HepG2 (cell line): ENCODE results near the gene NDST1. TPM values are rescaled to one million over a fixed set of nuclear protein-coding genes. Genes with fewer than 3 reads are reported as not detected.

Experiments used
- FOXA3 ChIP-seq: IDR thresholded peaks from 2 replicates; pipeline ENCODE4 v1.6.1; 2016; ENCODE audit warnings: missing genetic modification reagents, missing compliant biosample characterization
- IKZF5 ChIP-seq: IDR thresholded peaks from 2 replicates; pipeline ENCODE4 v1.6.1; 2018; ENCODE audit warnings: missing genetic modification reagents, mild to moderate bottlenecking, missing compliant biosample characterization
- KAT8 ChIP-seq: IDR thresholded peaks from 2 replicates; pipeline ENCODE4 v1.6.1; 2016; ENCODE audit warnings: missing genetic modification reagents, missing compliant biosample characterization
- NKX3-1 ChIP-seq: sonication (generic); formaldehyde crosslinking; IDR thresholded peaks from 2 replicates; pipeline ENCODE4 v1.5.0; 2020; ENCODE audit warnings: missing genetic modification reagents
- PAXIP1 ChIP-seq: sonication (generic); formaldehyde crosslinking; conservative IDR thresholded peaks from 2 replicates; pipeline ENCODE4 v1.4.0; 2020; ENCODE audit warnings: mild to moderate bottlenecking, missing genetic modification reagents, moderate library complexity
- POGZ ChIP-seq: sonication (generic); formaldehyde crosslinking; IDR thresholded peaks from 2 replicates; pipeline ENCODE4 v1.4.0; 2020; ENCODE audit warnings: mild to moderate bottlenecking, missing genetic modification reagents
- RBM39 ChIP-seq: fragments of 200-400 bp; formaldehyde crosslinking; IDR thresholded peaks from one replicate; pipeline ENCODE4 v1.6.1; 2018; ENCODE audit warnings: antibody characterized with exemption, mild to moderate bottlenecking, low read depth, low read length; ENCODE audit not compliant: poor library complexity, severe bottlenecking
- RFX3 ChIP-seq: IDR thresholded peaks from 2 replicates; pipeline ENCODE4 v1.6.1; 2016; ENCODE audit warnings: missing biosample characterization, missing genetic modification reagents
- TBP ChIP-seq: sonication (generic); formaldehyde crosslinking; IDR thresholded peaks from 2 replicates; pipeline ENCODE4 v1.5.0; 2020; ENCODE audit warnings: missing genetic modification reagents
- XRCC5 ChIP-seq: fragments of 200-400 bp; formaldehyde crosslinking; optimal IDR thresholded peaks from 2 replicates; pipeline ENCODE3; 2017; ENCODE audit warnings: mild to moderate bottlenecking, low read length
- ZC3H13 ChIP-seq: sonication (generic); formaldehyde crosslinking; IDR thresholded peaks from 2 replicates; pipeline ENCODE4 v1.8.1; 2023; ENCODE audit warnings: mild to moderate bottlenecking, missing genetic modification reagents, moderate library complexity
- ZEB1 ChIP-seq: IDR thresholded peaks from 2 replicates; pipeline ENCODE4 v1.6.1; 2012; ENCODE audit warnings: mild to moderate bottlenecking, low read depth, inconsistent platforms; ENCODE audit not compliant: insufficient replicate concordance
- ZNF230 ChIP-seq: sonication (generic); formaldehyde crosslinking; IDR thresholded peaks from 2 replicates; pipeline ENCODE4 v1.4.0; 2020; ENCODE audit warnings: mild to moderate bottlenecking, missing genetic modification reagents
- ZNF263 ChIP-seq: sonication (generic); formaldehyde crosslinking; IDR thresholded peaks from 2 replicates; pipeline ENCODE4 v1.4.0; 2020; ENCODE audit warnings: missing genetic modification reagents
- ZNF460 ChIP-seq: sonication (generic); formaldehyde crosslinking; IDR thresholded peaks from 2 replicates; pipeline ENCODE4 v1.5.1; 2020; ENCODE audit warnings: missing genetic modification reagents, mild to moderate bottlenecking, borderline replicate concordance
- ZNF572 ChIP-seq: sonication (generic); formaldehyde crosslinking; IDR thresholded peaks from 2 replicates; pipeline ENCODE4 v1.5.1; 2020; ENCODE audit warnings: mild to moderate bottlenecking, missing genetic modification reagents
- ZNF740 ChIP-seq: sonication (generic); formaldehyde crosslinking; IDR thresholded peaks from 2 replicates; pipeline ENCODE4 v1.4.0; 2020; ENCODE audit warnings: missing genetic modification reagents
- polyA plus RNA-seq, 8 experiments: library from polyadenylated mRNA; depleted of rRNA in 3 of 8; stranded (reverse) in 7 of 8; unstranded in 1 of 8; fragments of >200 nt; fragmentation: Illumina TruSeq in 4 of 8; extraction: Trizol in 4 of 8; gene quantifications; 2 replicates each; pipeline versions ENCODE4 v1.2.1 to v1.2.3, GENCODE V29; 2011 to 2016; ENCODE audit warnings: low read depth in 4 of 8, missing spikeins in 1 of 8, mixed read lengths in 1 of 8; ENCODE audit not compliant: insufficient read depth in 1 of 8
- total RNA-seq, 5 experiments: library from RNA; depleted of rRNA; stranded (reverse); fragments of >200 nt; fragmentation: Illumina TruSeq; extraction: Trizol; gene quantifications; 2 replicates each; pipeline ENCODE4 v1.2.3, GENCODE V29; 2016; ENCODE audit warnings: low read depth in 1 of 5
- TF ChIP-seq, protein P1 (sequence below): sonication (generic); formaldehyde crosslinking; IDR thresholded peaks from 2 replicates; pipeline ENCODE4 v1.4.0; 2020; ENCODE audit warnings: missing genetic modification reagents

Gene NDST1
- total and polyA plus RNA-seq, 2 of the 13 experiments (the other 11 are each of a cell fraction or from before 2014, with no cell fraction given): 23.8 to 26.2 TPM

DNA sequence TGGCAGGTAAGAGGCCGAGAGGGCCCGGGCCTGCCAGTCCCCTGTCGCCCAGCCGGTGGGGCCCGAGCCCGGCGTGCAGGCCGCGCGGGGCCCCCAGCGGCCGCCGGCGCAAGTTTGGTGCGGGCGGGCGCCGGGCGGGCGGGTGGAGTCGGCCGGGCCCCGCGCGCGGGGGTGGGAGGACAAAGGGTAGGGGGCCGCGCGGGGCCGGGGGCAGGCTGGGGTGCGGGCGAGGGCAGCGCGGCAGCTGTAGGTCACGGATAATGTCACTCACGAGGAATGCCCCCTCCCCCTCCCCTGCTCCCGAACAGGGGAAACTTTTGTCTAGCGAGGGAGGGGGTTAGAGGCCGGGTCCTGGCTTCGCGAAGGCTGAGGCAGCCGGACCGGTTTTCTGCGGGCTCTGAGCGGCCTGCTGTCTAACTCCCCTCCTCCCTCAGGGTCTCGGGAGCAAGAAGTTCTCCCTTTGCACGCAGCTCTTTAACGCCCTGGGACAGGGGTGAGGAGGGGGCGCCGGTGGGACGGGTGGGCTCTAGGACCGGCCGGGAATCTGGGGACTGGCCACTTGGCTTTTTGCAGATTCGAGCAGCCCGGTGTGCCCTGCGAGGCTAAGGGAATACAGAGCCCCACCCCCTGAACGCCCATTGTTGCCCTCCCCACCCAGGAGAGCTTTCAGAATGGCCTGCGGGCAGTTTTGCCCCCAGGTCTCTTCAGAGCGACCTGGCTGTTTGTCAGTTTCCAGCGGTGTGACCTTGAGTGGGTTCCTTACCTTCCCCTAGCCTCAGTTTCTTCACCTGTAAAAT is 21.3 kb upstream of the NDST1 start (continued):
- TF ChIP-seq RBM39 (no peak), XRCC5 (peak; percentile 41), ZC3H13 (CRISPR knock-in tag) (0 out of 2 replicates have a peak, but pooled peaks have one; percentile 36), IKZF5 (CRISPR knock-in tag) (0 out of 2 replicates have a peak, but pooled peaks have one; percentile 12), FOXA3 (CRISPR knock-in tag) (no peak), POGZ (CRISPR knock-in tag) (no peak), ZNF572 (CRISPR knock-in tag) (no peak), KAT8 (CRISPR knock-in tag) (no peak; the same call in 1 of the 2 replicates), TBP (no peak), ZNF230 (0 out of 2 replicates have a peak, but pooled peaks have one; percentile 51), ZNF263 (CRISPR knock-in tag) (0 out of 2 replicates have a peak, but pooled peaks have one; percentile 31), RFX3 (CRISPR knock-in tag) (no peak), PAXIP1 (CRISPR knock-in tag) (peak; percentile 45; the same call in 1 of the 2 replicates), ZEB1 (no peak), NKX3-1 (0 out of 2 replicates have a peak, but pooled peaks have one; percentile 16), ZNF740 (CRISPR knock-in tag) (0 out of 2 replicates have a peak, but pooled peaks have one; percentile 15), ZNF460 (CRISPR knock-in tag) (no peak)
- TF ChIP-seq, protein P1, sequence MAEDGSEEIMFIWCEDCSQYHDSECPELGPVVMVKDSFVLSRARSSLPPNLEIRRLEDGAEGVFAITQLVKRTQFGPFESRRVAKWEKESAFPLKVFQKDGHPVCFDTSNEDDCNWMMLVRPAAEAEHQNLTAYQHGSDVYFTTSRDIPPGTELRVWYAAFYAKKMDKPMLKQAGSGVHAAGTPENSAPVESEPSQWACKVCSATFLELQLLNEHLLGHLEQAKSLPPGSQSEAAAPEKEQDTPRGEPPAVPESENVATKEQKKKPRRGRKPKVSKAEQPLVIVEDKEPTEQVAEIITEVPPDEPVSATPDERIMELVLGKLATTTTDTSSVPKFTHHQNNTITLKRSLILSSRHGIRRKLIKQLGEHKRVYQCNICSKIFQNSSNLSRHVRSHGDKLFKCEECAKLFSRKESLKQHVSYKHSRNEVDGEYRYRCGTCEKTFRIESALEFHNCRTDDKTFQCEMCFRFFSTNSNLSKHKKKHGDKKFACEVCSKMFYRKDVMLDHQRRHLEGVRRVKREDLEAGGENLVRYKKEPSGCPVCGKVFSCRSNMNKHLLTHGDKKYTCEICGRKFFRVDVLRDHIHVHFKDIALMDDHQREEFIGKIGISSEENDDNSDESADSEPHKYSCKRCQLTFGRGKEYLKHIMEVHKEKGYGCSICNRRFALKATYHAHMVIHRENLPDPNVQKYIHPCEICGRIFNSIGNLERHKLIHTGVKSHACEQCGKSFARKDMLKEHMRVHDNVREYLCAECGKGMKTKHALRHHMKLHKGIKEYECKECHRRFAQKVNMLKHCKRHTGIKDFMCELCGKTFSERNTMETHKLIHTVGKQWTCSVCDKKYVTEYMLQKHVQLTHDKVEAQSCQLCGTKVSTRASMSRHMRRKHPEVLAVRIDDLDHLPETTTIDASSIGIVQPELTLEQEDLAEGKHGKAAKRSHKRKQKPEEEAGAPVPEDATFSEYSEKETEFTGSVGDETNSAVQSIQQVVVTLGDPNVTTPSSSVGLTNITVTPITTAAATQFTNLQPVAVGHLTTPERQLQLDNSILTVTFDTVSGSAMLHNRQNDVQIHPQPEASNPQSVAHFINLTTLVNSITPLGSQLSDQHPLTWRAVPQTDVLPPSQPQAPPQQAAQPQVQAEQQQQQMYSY (CRISPR knock-in tag): 0 out of 2 replicates have a peak, but pooled peaks have one; percentile 40
